Hepatic stellate cell (primary cell): ENCODE measurements around the gene PTPN7.
"Not testable (repeated sequence)": the region's sequence is repeated elsewhere in the genome, so short reads cannot be mapped to it uniquely, and the experiment has no call there.

Experiments used
- DNase-seq: peaks from one replicate; pipeline ENCODE4 v3.0.0; 2011; ENCODE audit warnings: low spot score

PTPN7 gene

DNA sequence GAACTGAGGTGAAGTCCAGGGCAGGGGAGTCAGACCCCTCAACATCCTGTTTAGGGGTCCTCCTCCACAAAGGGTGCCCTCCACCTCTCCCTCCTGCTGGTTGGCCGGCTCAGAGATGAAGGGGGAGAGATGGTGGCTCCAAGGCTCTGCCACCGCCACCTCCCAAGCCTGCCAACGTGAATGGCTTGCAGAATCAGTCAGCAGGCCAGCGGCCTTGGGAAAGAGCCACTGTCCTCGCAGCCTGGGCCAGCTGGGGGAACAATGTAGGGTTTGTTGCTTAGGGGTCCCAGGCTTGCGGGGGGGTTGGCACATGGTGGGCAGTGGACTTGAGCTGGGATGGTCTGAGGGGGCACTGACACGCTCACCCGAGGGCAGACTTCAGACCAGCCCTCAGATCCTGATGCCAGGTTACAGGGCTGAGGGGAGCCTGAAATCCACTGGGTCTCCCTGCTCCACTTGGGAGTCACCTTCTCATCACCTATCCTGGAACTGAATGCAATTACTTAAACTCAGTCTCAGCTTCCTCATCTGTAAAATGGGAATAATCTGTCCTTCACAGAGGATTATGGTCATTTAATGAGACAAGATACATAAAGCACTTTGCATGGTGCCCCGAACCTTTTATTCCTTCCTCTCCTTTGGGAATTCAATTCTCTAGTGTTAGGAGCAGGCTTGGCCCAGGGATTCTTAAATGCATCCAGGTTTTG, 29.4 kb downstream of the PTPN7 start:
- DNase-seq: no peak

DNA sequence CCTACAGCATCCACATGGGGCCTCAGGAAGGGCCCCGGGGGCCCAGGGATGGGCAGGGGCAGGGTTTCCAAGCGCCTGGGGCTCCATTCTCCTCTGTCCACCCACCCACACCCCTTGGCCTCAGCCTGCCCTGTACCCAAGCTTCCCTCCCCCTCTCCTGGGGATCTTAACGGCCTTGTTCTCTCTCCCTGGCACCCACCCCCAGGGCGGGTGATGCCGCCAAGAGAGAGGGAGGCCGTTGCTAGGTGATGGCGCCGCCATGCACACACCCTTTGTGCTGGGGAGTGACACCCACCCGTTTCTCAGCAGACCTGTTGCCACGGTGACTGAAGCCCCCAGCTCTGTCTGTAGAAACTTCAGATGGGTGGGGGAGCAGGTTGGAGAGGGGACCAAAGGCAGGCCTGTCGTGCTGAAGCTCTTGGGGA, 30.1 kb downstream of the PTPN7 start:
- DNase-seq: no peak

DNA sequence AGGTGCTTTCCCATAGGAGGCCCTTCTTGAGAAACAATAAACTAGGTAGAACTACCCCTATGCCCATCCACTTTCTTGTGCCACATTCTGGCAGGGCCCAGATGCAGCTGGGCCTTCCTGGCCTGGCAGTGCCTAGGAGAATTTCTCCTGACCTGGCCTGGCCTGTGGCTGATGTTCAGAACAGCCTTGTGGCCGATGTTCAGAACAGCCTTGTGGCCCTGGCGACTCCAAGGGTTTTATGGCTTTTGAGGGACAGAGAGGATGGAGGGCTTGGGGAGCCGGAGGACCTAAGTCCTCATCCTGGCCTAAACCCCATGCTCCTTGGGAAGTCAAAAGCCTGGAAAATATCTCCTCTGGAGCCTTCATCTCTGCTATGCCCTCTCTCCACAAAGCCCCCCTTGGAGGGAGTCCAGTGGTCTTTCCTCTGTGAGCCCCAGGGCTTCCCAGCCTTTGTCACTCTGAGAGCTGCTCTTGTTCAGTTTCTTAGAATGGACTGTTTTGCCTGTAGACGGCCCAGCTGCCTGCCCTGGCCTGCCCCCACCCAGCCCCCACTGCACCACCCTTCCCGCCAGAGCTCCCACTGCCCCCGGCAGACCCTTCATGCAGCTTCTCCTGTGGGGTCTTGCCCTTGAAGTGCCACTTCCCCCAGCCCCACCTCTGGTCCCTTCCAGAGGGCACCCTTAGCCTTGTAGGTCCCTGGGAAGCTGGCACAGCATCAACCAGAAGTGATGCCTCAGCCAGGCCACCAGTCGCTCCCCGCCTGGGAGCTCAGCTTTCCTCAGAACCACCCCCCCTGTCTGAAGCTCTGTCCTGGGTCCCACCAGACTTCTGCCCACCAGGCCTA, 30.7 kb downstream of the PTPN7 start:
- DNase-seq: no peak

DNA sequence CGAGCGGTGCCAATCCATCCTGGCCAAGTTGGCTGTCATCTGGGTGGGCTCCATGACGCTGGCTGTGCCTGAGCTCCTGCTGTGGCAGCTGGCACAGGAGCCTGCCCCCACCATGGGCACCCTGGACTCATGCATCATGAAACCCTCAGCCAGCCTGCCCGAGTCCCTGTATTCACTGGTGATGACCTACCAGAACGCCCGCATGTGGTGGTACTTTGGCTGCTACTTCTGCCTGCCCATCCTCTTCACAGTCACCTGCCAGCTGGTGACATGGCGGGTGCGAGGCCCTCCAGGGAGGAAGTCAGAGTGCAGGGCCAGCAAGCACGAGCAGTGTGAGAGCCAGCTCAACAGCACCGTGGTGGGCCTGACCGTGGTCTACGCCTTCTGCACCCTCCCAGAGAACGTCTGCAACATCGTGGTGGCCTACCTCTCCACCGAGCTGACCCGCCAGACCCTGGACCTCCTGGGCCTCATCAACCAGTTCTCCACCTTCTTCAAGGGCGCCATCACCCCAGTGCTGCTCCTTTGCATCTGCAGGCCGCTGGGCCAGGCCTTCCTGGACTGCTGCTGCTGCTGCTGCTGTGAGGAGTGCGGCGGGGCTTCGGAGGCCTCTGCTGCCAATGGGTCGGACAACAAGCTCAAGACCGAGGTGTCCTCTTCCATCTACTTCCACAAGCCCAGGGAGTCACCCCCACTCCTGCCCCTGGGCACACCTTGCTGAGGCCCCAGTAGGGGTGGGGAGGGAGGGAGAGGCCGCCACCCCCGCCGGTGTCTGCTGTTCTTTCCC, 32.4 kb downstream of the PTPN7 start:
- no peak for DNase-seq

DNA sequence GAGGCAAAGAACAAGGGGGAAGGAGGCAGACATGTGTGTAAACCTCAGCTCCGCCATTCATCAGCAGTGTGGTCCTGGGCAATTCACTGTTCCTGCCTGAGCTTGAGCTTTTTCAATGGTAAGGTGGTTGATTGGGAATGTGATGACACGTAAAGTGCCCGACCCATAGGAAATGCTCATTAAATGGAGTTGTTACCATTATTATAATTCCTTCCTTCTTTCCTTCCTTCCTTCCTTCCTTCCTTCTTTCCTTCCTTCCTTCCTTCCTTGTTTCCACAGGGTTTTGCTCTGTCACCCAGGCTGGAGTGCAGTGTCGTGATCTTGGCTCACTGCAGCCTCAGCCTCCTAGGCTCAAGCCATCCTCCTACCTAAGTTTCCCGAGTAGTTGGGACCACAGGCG, 33.3 kb downstream of the PTPN7 start:
- DNase-seq: no peak

DNA sequence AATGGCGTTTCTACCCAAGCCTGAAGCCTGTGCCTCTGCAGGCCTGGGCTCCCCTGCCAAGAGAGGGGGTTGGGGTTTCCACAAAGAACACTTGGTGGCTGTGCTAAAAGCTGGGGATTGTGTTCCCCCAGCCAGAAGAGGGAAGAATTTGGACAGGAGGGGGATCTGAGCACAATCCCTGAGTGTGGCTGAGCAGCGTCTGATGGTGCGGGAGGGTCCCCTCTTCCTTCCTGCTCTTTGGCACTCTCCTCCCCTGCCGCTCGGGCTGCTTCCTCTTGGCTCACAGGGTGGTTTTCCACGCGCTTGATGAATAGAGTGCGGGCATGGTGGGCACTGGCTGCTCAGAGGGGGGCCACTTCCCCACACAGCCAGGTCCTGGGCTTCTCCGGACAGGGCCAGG, 34.0 kb downstream of the PTPN7 start:
- DNase-seq: no peak

DNA sequence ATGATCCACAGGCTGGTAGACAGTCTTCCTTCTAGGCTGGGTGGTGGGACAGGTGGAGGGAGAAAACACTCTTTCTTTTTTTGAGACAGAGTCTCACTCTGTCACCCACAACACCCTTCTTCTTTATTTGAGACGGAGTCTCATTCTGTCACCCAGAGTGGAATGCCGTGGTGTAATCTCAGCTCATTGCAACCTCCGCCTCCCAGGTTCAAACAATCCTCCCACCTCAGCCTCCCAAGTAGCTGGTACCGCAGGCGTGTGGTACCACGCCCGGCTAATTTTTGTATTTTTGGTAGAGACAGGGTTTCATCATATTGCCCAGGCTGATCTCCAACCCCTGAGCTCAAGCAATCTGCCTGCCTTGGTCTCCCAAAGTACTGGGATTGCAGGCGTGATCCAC, 34.8 kb downstream of the PTPN7 start:
- no peak for DNase-seq

DNA sequence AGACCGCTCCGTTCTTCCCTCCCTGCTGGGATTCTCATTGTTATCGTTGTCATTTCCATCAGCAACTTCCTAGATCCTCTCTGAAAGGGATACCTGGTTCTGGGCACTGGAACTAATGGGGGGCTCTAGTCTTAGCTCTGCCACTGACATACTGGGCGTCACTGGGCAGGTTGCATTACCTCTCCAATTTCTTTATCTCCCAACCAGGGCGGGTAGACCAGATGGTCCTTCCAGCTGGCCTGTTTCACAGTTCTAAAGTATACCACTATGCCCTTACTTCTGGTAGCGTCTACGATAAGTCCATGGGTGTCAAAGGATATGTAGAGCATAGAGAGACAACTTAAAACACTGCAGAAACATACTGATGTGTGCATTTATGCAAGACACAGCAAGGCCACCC, 36.3 kb downstream of the PTPN7 start:
- DNase-seq: no peak

DNA sequence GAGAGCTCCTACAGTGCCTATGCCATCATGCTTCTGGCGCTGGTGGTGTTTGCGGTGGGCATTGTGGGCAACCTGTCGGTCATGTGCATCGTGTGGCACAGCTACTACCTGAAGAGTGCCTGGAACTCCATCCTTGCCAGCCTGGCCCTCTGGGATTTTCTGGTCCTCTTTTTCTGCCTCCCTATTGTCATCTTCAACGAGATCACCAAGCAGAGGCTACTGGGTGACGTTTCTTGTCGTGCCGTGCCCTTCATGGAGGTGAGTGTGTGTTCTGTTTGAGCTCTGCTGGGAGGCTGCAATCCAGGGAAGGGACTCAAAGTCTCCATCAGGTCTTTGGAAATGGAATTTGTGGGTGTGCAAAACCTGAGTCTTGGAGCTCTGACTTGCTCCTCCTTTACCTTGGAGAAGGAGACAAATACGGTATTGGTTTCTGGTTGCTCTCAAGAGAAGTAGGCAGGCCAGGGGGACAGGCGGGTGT, 37.0 kb downstream of the PTPN7 start:
- no peak for DNase-seq

DNA sequence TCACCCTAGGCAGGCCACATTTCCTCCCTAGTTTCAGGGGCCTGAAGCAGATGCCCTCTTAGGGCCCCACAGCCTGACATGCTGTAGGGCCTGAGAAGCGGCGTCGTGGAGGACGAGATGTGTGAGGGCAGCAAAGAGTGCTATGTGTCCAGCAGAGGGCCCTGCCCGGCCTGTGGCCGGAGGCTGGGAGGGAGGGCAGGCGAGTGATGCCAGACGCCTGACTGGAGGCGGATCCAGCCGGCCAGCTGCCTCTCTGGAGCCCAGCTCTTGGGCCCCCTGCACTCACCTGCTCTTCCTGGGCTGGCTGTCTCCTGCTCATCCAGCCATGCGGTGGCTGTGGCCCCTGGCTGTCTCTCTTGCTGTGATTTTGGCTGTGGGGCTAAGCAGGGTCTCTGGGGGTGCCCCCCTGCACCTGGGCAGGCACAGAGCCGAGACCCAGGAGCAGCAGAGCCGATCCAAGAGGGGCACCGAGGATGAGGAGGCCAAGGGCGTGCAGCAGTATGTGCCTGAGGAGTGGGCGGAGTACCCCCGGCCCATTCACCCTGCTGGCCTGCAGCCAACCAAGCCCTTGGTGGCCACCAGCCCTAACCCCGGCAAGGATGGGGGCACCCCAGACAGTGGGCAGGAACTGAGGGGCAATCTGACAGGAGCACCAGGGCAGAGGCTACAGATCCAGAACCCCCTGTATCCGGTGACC, 37.6 kb downstream of the PTPN7 start, which contains the start of gene GPR37L1:
TSS of gene GPR37L1 (plus strand) at position 279 of the 697 bp plus-strand sequence. CDS start at position 326, 47 bp downstream.
- DNase-seq: peak; percentile 89

DNA sequence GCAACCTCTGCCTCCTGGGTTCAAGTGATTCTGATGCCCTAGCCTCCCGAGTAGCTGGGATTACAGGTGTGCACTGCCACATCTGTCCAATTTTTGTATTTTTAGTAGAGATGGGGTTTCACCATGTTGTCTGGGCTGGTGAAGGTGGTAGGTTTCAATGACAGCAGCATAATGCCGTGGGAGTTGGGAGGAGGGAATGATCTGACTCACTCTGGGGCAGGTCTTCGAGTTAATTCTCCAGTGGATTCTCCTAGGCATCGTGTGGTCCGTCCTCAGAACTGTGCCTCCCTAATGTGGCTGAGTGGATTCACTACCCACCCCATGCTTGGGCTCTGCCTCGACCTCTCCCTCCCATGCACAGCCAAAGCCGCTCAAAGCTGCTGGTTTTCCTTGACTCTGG, 39.4 kb downstream of the PTPN7 start:
- no peak for DNase-seq

DNA sequence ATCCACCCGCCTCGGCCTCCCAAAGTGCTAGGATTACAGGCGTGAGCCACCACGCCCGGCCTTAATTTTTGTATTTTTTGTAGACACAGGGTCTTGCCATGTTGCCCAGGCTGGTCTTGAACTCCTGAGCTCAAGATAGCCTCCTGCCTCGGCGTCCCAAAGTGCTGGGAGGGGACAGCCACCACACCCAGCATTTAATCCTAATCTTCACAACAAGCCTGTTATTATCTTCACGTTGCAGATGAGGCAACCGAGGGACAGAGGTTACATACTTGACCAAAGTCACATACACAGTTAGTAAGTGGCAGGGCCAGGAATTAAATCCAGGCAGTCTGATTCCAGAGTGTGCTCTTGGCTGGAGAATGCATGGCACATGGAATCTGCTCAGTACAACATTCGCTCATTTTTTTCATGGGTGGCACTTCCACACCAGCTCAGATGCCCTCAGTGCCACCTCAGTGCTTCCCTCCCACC, 42.5 kb downstream of the PTPN7 start:
- no peak for DNase-seq

DNA sequence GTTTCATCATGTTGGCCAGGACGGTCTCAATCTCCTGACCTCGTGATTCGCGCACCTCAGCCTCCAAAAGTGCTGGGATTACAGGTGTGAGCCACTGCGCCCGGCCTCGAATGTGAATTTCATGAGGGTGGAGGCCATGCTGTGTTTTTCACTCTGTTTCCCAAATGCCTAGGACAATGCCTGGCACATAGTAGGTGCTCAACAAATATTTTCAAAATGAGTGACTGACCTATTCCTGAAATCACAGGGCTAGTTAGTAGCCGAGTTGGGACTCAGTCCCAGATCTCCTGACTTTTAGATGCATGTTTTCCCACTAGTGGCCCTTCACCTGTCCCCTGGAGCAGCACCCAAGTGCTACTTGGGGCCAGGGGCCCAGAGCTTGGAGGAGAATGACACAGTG, 44.1 kb downstream of the PTPN7 start:
- DNase-seq: no peak

DNA sequence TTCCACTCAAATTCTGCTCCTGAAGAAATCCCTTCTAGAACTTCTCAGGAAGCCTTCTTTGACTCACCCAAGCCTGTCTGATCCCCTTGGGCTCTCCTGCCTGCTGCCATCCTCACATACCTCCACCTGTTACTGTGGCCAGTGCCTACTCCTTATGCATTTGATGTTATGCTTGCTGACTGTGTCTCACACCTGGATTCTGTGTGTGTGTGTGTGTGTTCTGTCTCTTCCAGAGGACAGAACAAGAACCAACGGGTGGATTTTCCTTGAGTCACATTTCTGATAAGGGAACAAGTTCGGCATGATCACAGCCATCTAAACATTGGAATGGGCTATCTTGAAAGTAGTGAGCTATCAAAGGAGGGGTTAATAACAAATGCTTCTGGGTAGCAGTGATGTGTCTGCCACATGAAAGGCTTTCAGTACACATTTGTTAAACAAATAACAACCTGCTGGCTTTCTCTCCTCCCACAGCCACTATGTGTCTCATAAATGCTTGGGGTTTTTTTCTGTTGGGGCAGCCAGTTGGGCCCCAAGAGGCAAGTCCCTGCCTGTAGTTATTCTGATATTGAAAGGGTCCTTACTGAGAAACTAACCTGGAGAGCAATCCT, 46.6 kb downstream of the PTPN7 start:
- DNase-seq: no peak

DNA sequence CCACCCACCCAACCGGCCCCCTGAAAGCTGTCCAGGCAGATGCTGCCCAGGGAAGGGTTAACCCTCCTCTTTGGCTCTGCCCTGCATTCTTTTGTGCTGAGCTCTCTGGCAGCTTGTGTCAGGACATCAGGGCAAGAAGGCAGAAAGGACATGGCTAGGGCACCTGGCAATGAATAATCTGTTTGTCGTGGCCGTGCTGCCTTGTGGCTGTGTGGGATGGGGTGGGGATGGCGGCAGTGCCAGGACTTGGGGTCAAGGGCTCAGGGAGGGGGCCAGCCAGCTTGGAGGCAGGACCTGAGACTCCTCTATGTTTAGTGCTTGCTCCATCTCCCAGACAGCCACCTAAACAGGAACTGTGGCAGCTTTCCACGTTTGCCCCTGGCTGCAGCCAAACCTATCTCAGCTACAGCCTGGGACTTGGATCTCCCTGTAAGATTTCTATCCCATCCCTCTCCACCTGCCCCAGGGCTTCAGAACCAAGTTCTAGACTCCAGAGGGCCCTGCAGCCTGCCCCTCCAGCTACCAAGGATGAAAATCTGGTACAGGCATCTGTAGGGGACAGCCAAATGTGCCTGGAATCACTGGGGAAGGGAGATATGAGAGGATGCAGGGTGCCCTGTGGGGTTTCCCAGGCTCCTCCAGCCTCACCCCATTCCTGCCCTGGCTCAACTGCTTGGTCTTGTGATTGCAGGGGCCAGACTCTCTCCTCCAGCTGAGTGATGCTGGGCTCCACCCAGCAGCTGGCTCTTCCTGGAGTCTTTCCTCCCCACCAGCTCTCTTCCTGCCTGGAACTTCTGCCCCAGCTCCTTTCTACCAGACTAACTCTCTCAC, 47.3 kb downstream of the PTPN7 start:
- DNase-seq: peak; percentile 60

DNA sequence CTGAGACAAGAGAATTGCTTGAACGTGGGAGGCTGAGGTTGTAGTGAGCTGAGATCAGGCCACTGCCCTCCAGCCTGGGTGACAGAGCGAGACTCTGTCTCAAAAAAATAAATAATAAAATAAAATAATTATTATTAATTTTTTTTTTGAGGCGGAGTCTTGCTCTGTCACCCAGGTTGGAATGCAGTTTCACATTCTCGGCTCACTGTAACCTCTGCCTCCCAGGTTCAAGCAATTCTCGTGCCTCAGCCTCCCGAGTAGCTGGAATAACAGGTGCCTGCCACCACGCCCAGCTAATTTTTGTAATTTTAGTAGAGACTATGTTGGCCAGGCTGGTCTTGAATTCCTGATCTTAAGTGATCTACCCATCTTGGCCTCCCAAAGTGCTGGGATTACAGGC, 48.8 kb downstream of the PTPN7 start:
- not testable (repeated sequence) for DNase-seq

DNA sequence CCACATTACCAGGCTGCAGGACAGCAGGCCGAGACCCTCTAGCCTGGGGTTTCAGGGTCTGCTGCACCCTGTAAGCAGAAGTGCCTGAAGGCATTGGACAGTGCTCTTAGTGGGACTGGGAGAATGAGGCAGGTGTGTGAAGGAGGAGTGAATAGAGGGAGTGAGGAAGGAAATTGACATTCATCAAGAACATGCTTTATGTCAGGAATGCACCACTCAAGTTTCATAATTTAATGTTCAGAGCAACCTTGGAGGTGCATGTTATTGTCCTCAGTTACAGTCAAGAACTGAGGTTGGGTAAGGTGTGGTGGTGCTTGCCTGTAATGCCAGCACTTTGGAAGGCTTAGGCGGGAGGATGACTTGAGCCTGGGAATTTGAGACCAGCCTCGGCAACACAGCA, 49.4 kb downstream of the PTPN7 start:
- no peak for DNase-seq

DNA sequence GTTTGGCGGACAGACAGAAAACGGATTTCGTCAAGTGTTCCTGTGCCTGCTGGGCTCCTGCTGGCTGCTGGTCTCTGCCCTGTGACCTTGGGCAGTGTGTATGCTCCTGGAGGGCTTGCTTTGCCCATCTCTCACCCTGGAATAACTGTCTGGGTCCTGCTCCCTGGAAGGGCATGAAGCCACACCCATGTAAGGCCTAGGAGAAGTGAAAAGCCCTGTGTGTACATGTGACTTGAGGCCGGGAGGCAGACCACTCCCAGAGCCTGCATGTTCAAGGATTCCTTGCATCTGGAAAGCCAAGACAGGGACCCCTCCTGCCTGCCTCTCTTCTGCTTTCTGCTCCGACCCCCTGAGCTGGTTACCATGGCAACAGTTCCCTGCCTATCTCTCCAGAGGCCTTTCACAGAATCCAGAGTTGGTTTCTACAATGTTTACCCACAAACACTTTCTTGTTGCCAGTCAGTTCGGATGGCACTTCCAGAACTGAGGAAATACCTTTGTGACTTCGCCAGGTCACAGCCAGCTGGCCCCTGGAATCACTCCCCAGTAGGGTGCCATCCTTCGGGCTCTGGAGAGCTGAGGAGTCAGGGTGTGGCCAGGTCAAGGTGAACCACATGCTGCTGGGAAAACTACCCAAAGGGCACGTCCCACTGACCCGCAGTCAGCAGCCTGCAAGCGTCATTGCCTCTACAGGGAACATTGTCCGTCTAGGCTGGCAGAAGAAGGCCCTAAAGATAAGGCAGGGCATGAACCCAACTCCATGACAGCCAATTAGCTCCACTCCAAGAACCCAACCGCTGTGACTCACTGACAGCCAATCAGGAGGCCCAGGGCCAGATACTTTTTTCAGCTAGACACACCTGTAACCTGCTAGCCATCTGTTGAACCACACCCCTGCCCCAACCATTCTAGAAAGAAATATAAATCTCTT, 52.3 kb downstream of the PTPN7 start:
- DNase-seq: no peak

DNA sequence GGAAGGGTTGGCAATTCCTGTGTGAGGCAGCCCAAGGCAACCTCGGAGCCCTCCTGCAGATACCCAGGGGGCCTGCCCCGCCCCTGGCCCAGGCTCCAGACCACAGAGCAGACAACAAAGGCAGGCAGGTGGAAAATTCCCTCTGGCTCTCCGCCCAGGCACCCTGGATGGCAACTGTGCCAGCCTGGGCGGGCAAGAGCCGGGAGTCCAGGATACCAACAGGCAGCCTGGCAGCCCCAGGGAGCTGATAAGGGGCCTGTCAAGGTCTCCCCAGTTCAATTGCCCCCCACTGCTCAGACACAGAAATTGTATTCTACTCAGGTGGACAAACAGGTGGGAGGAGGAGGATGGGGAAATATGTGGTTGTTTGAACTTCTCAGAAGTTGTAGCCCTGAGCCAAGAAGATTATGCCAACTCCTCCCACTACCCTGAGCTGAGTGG, 53.1 kb downstream of the PTPN7 start:
- DNase-seq: no peak
